GM12878 (cell line): ENCODE data around the gene LIMS1. TPM values are rescaled to one million over a fixed set of nuclear protein-coding genes. Genes with fewer than 3 reads are reported as not detected.
A peak's percentile ranks its signal among the peaks of the same experiment; 100 is the strongest.

Experiments used
- BCLAF1 ChIP-seq: fragments of 450-650 bp; IDR thresholded peaks from 2 replicates; pipeline ENCODE4 v1.6.1; 2017; ENCODE audit warnings: antibody characterized with exemption, mild to moderate bottlenecking, moderate library complexity
- CHD2 ChIP-seq: IDR thresholded peaks from 2 replicates; pipeline ENCODE4 v1.6.1; 2011; ENCODE audit warnings: low read depth, low read length, improper control_type of control experiment, borderline replicate concordance
- CREB1 ChIP-seq: IDR thresholded peaks from 2 replicates; pipeline ENCODE4 v1.6.1; 2012; ENCODE audit warnings: low read depth, mild to moderate bottlenecking, inconsistent platforms
- E2F8 ChIP-seq: fragments of 450-650 bp; IDR thresholded peaks from 2 replicates; pipeline ENCODE4 v1.6.1; 2018; ENCODE audit warnings: mild to moderate bottlenecking, low read depth, moderate library complexity; ENCODE audit not compliant: partially characterized antibody
- ETV6 ChIP-seq, 2 experiments: fragments of 450-650 bp in 1 of 2; IDR thresholded peaks in 1 of 2; conservative IDR thresholded peaks in 1 of 2; 2 replicates each; pipeline ENCODE4 v1.6.1; 2014; ENCODE audit warnings: antibody characterized with exemption in 1 of 2, borderline replicate concordance in 1 of 2, low read depth in 1 of 2, mild to moderate bottlenecking in 1 of 2, moderate library complexity in 1 of 2
- HDAC2 ChIP-seq: fragments of 200-600 bp; sonication (generic); IDR thresholded peaks from 2 replicates; pipeline ENCODE4 v1.6.1; 2017
- IRF4 ChIP-seq: IDR thresholded peaks from 2 replicates; pipeline ENCODE4 v1.6.1; 2011; ENCODE audit warnings: low read depth, low read length
- MYB ChIP-seq: fragments of 150-350 bp; IDR thresholded peaks from 2 replicates; pipeline ENCODE4 v1.6.1; 2014; ENCODE audit warnings: mild to moderate bottlenecking, low read depth, low read length, borderline replicate concordance
- NKRF ChIP-seq: fragments of 450-650 bp; conservative IDR thresholded peaks from 2 replicates; pipeline ENCODE4 v1.6.1; 2017; ENCODE audit warnings: mild to moderate bottlenecking, moderate library complexity
- NR2F1 ChIP-seq: fragments of 450-650 bp; conservative IDR thresholded peaks from 2 replicates; pipeline ENCODE4 v1.6.1; 2017; ENCODE audit warnings: mild to moderate bottlenecking
- PRDM15 ChIP-seq: fragments of 450-650 bp; formaldehyde crosslinking; IDR thresholded peaks from 2 replicates; pipeline ENCODE4 v1.4.0; 2020; ENCODE audit warnings: mild to moderate bottlenecking, moderate library complexity
- RBBP5 ChIP-seq: fragments of 200-600 bp; sonication (generic); conservative IDR thresholded peaks from 2 replicates; pipeline ENCODE4 v1.6.1; 2016
- TCF3 ChIP-seq: IDR thresholded peaks from 2 replicates; pipeline ENCODE4 v1.6.1; 2012; ENCODE audit warnings: low read depth, mild to moderate bottlenecking, low read length, borderline replicate concordance; ENCODE audit not compliant: insufficient read depth
- USF1 ChIP-seq: IDR thresholded peaks from 2 replicates; pipeline ENCODE4 v1.6.1; 2011; ENCODE audit warnings: borderline replicate concordance, low read depth, mild to moderate bottlenecking, moderate library complexity, mixed read lengths, low read length; ENCODE audit not compliant: insufficient read depth; ENCODE audit errors: extremely low read length
- ZBED1 ChIP-seq: IDR thresholded peaks from 2 replicates; pipeline ENCODE4 v1.6.1; 2016; ENCODE audit warnings: borderline replicate concordance
- polyA plus RNA-seq, 11 experiments: library from polyadenylated mRNA; depleted of rRNA in 4 of 11; unstranded in 6 of 11; stranded (reverse) in 5 of 11; fragments of >200 nt; fragmentation: Nextera tagmentation in 4 of 11; fragmentation: Illumina TruSeq in 1 of 11; extraction: Ambion mirVana in 4 of 11; extraction: Trizol in 1 of 11; gene quantifications; 1 replicate in 1 of 11; 2 replicates in 10 of 11; pipeline versions ENCODE4 v1.2.1 to v1.2.3, GENCODE V29; 2011 to 2016; ENCODE audit warnings: inconsistent platforms in 2 of 11, missing spikeins in 2 of 11, low read depth in 1 of 11
- total RNA-seq, 4 experiments: library from RNA; depleted of rRNA in 3 of 4; stranded (reverse); fragments of >200 nt in 3 of 4; fragmentation: Illumina TruSeq in 1 of 4; extraction: Trizol in 1 of 4; gene quantifications; 2 replicates each; pipeline versions ENCODE4 v1.2.1 to v1.2.3, GENCODE V29; 2013 to 2021

The LIMS1 gene
- total and polyA plus RNA-seq, 10 of the 15 experiments (the other 5 are each of a cell fraction or from before 2014, with no cell fraction given): 15.7 to 98.1 (median 43.9) TPM

- no peak for TF ChIP-seq BCLAF1
- peak in 1 of 2 experiments; percentile 93; a peak in 2 of 4 replicates for TF ChIP-seq ETV6 (conservative IDR thresholded peaks at IDR 0.05 in 1 of 2, IDR thresholded peaks at IDR 0.05 in 1 of 2; ENCODE audit: borderline replicate concordance in 1 of 2, low read depth in 1 of 2)
- TF ChIP-seq PRDM15 (CRISPR knock-in tag): no peak
- TF ChIP-seq CHD2: peak; percentile 61; the same call in 1 of the 2 replicates
- TF ChIP-seq CREB1: no peak; the same call in 1 of the 2 replicates
- no peak for TF ChIP-seq E2F8
- TF ChIP-seq RBBP5: no peak
- TF ChIP-seq HDAC2: 0 out of 2 replicates have a peak, but pooled peaks have one; percentile 14
- 0 out of 2 replicates have a peak, but pooled peaks have one; percentile 41 for TF ChIP-seq NKRF
- peak; percentile 66; the same call in 1 of the 2 replicates for TF ChIP-seq TCF3
- TF ChIP-seq NR2F1: peak; percentile 43
- no peak for TF ChIP-seq MYB
- TF ChIP-seq IRF4: peak; percentile 98
- no peak for TF ChIP-seq USF1
- peak; percentile 86; the same call in 1 of the 2 replicates for TF ChIP-seq ZBED1
Measured at GRCh38 chr2:108594132-108594981, 60.1 kb downstream of the LIMS1 start (continued).
